PFSK-1 (cell line): ENCODE data around the gene TBX1.

Source experiments
- FOXP2 ChIP-seq: optimal IDR thresholded peaks from 2 replicates; pipeline ENCODE3; 2011; ENCODE audit warnings: borderline replicate concordance, control low read depth, inconsistent platforms; ENCODE audit not compliant: insufficient read depth; ENCODE audit errors: extremely low read length, extremely low read depth
- POLR2AphosphoS5 ChIP-seq: IDR thresholded peaks from 2 replicates; pipeline ENCODE4 v1.6.1; 2012; ENCODE audit warnings: low read depth, mild to moderate bottlenecking, control low read depth, low read length, moderate library complexity
- SIN3A ChIP-seq: IDR thresholded peaks from 2 replicates; pipeline ENCODE4 v1.6.1; 2012; ENCODE audit warnings: mild to moderate bottlenecking, low read length, moderate library complexity, borderline replicate concordance; ENCODE audit not compliant: insufficient read depth
- TAF1 ChIP-seq: IDR thresholded peaks from 2 replicates; pipeline ENCODE4 v1.6.1; 2012; ENCODE audit warnings: low read length, control low read depth, borderline replicate concordance; ENCODE audit not compliant: insufficient read depth
- TF ChIP-seq, protein P1 (sequence below), 2 experiments: IDR thresholded peaks; 2 replicates each; pipeline versions ENCODE4 v1.6.1 to v1.8.0; 2011 to 2012; ENCODE audit warnings: low read depth in 2 of 2, low read length in 2 of 2, control low read depth in 1 of 2, inconsistent platforms in 1 of 2, mild to moderate bottlenecking in 1 of 2, moderate library complexity in 1 of 2; ENCODE audit not compliant: insufficient read depth in 1 of 2

DNA sequence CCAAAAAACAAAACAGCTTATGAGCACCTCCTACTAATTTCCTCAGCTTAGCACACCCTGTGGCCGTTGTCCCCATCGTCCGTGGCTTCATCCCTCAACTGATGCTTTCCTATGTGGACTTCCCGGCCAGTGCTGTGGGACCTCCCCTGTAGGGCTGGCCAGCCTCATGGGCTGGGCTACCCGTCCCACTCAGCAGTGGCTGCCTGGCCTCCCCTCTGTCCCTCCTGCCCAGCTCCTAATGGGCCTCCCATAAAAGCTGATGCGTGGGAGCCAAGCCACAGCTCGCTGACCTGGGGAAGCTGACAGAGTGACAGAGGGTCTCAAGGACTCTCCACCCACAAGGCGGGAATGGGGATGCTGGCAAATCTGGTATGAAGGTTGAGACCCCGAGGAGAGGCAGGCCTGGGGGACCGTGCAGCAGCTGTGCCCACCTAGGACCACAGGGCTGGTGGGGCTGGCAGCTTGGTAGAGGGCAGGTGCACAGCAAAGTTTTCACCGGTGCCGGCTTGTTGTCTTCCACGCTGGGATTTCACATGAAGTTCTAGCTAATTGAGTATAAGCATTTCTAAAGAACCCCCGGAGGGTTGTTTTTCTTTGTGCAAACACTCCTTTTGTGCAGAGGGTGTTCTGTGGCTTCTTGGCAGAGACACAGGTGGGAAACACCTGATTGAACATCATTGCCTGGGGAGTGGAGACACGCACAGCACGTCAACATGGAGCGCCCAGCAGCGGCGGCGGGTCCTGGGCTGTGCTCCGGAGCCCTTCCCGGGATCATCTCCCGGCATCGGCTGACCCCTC lies 23.2 kb downstream of the TBX1 start:
- TF ChIP-seq POLR2AphosphoS5 (no peak), TAF1 (no peak), SIN3A (no peak), FOXP2 (no peak)
- TF ChIP-seq, protein P1, sequence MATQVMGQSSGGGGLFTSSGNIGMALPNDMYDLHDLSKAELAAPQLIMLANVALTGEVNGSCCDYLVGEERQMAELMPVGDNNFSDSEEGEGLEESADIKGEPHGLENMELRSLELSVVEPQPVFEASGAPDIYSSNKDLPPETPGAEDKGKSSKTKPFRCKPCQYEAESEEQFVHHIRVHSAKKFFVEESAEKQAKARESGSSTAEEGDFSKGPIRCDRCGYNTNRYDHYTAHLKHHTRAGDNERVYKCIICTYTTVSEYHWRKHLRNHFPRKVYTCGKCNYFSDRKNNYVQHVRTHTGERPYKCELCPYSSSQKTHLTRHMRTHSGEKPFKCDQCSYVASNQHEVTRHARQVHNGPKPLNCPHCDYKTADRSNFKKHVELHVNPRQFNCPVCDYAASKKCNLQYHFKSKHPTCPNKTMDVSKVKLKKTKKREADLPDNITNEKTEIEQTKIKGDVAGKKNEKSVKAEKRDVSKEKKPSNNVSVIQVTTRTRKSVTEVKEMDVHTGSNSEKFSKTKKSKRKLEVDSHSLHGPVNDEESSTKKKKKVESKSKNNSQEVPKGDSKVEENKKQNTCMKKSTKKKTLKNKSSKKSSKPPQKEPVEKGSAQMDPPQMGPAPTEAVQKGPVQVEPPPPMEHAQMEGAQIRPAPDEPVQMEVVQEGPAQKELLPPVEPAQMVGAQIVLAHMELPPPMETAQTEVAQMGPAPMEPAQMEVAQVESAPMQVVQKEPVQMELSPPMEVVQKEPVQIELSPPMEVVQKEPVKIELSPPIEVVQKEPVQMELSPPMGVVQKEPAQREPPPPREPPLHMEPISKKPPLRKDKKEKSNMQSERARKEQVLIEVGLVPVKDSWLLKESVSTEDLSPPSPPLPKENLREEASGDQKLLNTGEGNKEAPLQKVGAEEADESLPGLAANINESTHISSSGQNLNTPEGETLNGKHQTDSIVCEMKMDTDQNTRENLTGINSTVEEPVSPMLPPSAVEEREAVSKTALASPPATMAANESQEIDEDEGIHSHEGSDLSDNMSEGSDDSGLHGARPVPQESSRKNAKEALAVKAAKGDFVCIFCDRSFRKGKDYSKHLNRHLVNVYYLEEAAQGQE (IDR thresholded peaks at IDR 0.05; ENCODE audit: insufficient read depth in 1 of 2, low read depth in 2 of 2, low read length in 2 of 2) = no peak
